ENCODE data around the gene DUOX1. TPM values are rescaled to one million over a fixed set of nuclear protein-coding genes. Genes with fewer than 3 reads are reported as not detected.
A peak's percentile ranks its signal among the peaks of the same experiment; 100 is the strongest.

DUOX1 gene
- total and polyA plus RNA-seq, 9 of the 15 experiments (the other 6 are each of a cell fraction or from before 2014, with no cell fraction given), result 0.01 to 0.22 (median 0.01) TPM; not detected in 6

GRCh38 chr15:45201869-45202268 lies 72.1 kb downstream of the DUOX1 start:
- no peaks in the 10 kb centered on the region for H3K79me2 ChIP-seq (ENCODE audit: control insufficient read depth, insufficient read depth, low read length)
- peak overlapping the region; percentile 37; the same call in 1 of the 2 replicates for H2AFZ ChIP-seq (ENCODE audit: low read depth, low read length)
- H4K20me1 ChIP-seq (replicated peaks; ENCODE audit: control insufficient read depth, insufficient read depth, low read length), result no peaks in the 10 kb centered on the region
- no peaks in the 10 kb centered on the region for H3K9me3 ChIP-seq (replicated peaks; ENCODE audit: control insufficient read depth, insufficient read depth, low read depth, low read length)
- TF ChIP-seq BCOR (IDR thresholded peaks at IDR 0.05) (no peak), PATZ1 (CRISPR knock-in tag; IDR thresholded peaks at IDR 0.05; ENCODE audit: borderline replicate concordance) (no peak), FOXK2 (conservative IDR thresholded peaks at IDR 0.05 in 1 of 2, IDR thresholded peaks at IDR 0.05 in 1 of 2; ENCODE audit: low read depth in 2 of 2) (no peak), TAL1 (IDR thresholded peaks at IDR 0.05) (no peak), U2AF2 (optimal IDR thresholded peaks at IDR 0.05; ENCODE audit: low read depth, low read length) (no peak), IRF1 (CRISPR knock-in tag; IDR thresholded peaks at IDR 0.05; ENCODE audit: borderline replicate concordance) (no peak), U2AF1 (optimal IDR thresholded peaks at IDR 0.05; ENCODE audit: low read depth, low read length) (no peak), ZBTB7A (IDR thresholded peaks at IDR 0.05; ENCODE audit: borderline replicate concordance, control insufficient read depth, low read depth, low read length) (no peak), ARID1B (IDR thresholded peaks at IDR 0.05) (no peak)
- TF ChIP-seq, protein P1, sequence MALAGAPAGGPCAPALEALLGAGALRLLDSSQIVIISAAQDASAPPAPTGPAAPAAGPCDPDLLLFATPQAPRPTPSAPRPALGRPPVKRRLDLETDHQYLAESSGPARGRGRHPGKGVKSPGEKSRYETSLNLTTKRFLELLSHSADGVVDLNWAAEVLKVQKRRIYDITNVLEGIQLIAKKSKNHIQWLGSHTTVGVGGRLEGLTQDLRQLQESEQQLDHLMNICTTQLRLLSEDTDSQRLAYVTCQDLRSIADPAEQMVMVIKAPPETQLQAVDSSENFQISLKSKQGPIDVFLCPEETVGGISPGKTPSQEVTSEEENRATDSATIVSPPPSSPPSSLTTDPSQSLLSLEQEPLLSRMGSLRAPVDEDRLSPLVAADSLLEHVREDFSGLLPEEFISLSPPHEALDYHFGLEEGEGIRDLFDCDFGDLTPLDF (CRISPR knock-in tag; IDR thresholded peaks at IDR 0.05), result no peak
- H3K36me3 ChIP-seq (ENCODE audit: control insufficient read depth, insufficient read depth, low read length), result no peaks in the 10 kb centered on the region
- in situ Hi-C loops (cut with MboI), result no loop called here
- peak overlapping the region in 1 of 2 experiments; percentile 70; a peak in 1 of 4 replicates for H3K9ac ChIP-seq (ENCODE audit: insufficient read depth in 1 of 2, low read depth in 2 of 2, low read length in 2 of 2)
- peaks cover 0 to 2% of the 10 kb centered on the region in 2 experiments; a peak in 2 of 5 replicates for H3K4me1 ChIP-seq (replicated peaks in 1 of 2; ENCODE audit: control insufficient read depth in 2 of 2, insufficient read depth in 2 of 2, low read length in 2 of 2)
- ChIA-PET CTCF (ENCODE audit: low intra/inter-chr PET ratio) (interaction anchor here (2.2 kb wide), 1 partner anchor 256 kb away, joined by 8 read pairs; no protein-coding TSS in a partner anchor), POLR2A (interaction anchor here (0.6 to 1.2 kb wide), 5 partner anchors 33 to 240 kb away, joined by 3 to 4 read pairs (median 3); no protein-coding TSS in a partner anchor)
- no peaks in the 10 kb centered on the region for H3K27me3 ChIP-seq (ENCODE audit: control insufficient read depth in 2 of 2, insufficient read depth in 2 of 2, low read length in 2 of 2)
- ATAC-seq (no peak), FAIRE-seq (no peak), DNase-seq (ENCODE audit: extremely low read depth in 1 of 4, low spot score in 3 of 4) (no peak)
- BruUV-seq (replicated peaks), result no TSS peak
- H3K9me1 ChIP-seq (ENCODE audit: control insufficient read depth, insufficient read depth, low read length), result no peaks in the 10 kb centered on the region
- H3K4me2 ChIP-seq (ENCODE audit: insufficient read depth, low read length), result peak overlapping the region; percentile 32; the same call in 1 of the 2 replicates
- no peak overlapping the region for H3K27ac ChIP-seq (ENCODE audit: extremely low read depth, low read depth, low read length)
- 55% methylated on average over 7 of the region's 7 CpGs for WGBS (ENCODE audit: insufficient coverage, low coverage, missing lambda C conversion rate)
- intact Hi-C loops (cut with micrococcal nuclease), result loop anchor here (2.0 to 5.0 kb wide), 2 partner anchors 67 to 410 kb away; no protein-coding TSS in a partner anchor
- H3K4me3 ChIP-seq, result no peak overlapping the region
